ENCODE results near the gene OR10A3. TPM values are rescaled to one million over a fixed set of nuclear protein-coding genes. Genes with fewer than 3 reads are reported as not detected.

Gene OR10A3
- total RNA-seq, 6 experiments from 2014 or later = not detected

DNA sequence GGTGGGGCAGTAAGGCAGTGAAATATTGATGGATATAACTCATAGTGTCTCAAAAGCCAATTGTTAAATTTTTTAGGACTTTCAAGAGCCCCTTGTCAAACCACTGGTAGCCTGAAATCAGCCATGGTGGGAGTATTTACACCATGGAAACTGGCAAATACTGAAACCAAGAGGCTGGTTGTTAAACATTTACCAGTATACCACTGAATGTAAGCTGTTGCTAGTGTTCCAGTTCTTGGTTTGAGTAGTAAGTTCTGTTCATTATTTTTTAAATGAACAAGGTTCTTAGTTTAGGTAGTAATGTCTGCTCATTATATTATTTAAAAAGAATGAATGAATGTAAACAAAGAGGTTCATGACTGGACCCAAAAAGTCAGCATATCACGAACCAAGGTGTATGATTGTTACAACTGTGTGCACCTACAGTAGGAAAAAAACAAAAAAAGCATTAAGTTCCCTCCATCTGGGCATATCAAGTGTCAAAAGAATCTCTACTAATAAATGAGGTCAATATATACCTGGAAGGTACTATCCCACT is 41.1 kb upstream of the OR10A3 start:
- 76% methylated on average over 1 of the region's 1 CpG for WGBS (ENCODE audit: insufficient coverage, low coverage, low lambda C conversion rate, missing lambda C conversion rate)
- TF ChIP-seq, protein P1, sequence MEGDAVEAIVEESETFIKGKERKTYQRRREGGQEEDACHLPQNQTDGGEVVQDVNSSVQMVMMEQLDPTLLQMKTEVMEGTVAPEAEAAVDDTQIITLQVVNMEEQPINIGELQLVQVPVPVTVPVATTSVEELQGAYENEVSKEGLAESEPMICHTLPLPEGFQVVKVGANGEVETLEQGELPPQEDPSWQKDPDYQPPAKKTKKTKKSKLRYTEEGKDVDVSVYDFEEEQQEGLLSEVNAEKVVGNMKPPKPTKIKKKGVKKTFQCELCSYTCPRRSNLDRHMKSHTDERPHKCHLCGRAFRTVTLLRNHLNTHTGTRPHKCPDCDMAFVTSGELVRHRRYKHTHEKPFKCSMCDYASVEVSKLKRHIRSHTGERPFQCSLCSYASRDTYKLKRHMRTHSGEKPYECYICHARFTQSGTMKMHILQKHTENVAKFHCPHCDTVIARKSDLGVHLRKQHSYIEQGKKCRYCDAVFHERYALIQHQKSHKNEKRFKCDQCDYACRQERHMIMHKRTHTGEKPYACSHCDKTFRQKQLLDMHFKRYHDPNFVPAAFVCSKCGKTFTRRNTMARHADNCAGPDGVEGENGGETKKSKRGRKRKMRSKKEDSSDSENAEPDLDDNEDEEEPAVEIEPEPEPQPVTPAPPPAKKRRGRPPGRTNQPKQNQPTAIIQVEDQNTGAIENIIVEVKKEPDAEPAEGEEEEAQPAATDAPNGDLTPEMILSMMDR (IDR thresholded peaks at IDR 0.05) = no peak
- intact Hi-C loops (cut with DNase I) = loop anchor here in 1 of 2 donors (5.0 kb wide), 1 partner anchor 80 kb away; no protein-coding TSS in a partner anchor
- Histone ChIP-seq H3K27me3 (no peaks in the 10 kb centered on the region), H3K27ac (no peak overlapping the region), H3K9me3 (no peaks in the 10 kb centered on the region), H3K4me3 (no peak overlapping the region), H3K36me3 (no peaks in the 10 kb centered on the region), H3K4me1 (peaks cover 0 to 5% (median 0%) of the 10 kb centered on the region in 4 donors)
- ATAC-seq (no peak), DNase-seq (no peak)

DNA sequence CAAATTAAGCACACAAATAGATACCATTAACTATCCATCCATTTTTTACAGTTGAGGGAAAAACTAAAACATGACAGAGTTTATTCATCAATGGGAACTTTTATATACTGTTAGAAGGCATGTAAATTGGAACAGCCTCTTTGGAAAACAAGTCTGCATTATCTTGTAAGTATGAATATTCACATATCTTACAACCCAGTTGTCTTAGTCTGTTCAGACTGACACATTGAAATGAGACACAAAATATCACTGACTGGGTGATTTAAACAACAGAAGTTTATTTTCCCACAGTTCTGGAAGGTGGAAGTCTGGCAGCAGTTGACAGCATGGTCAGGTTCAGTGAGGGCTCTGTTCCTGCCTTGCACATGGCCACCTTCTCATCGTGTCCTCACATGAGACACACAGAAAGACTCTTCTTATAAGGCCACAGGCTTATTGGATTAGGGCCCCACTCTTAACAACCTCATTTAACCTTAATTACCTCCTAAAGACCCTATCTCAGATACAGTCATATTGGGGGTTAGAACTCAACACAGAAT is 40.2 kb upstream of the OR10A3 start:
- 57% methylated on average over 1 of the region's 1 CpG for WGBS (ENCODE audit: insufficient coverage, low coverage, low lambda C conversion rate, missing lambda C conversion rate)
- Histone ChIP-seq H3K4me1 (peaks cover 0 to 4% (median 0%) of the 10 kb centered on the region in 4 donors), H3K27ac (no peak overlapping the region), H3K4me3 (no peak overlapping the region), H3K36me3 (no peaks in the 10 kb centered on the region), H3K9me3 (no peaks in the 10 kb centered on the region), H3K27me3 (no peaks in the 10 kb centered on the region)
- intact Hi-C loops (cut with DNase I) = loop anchor here in 1 of 2 donors (5.0 kb wide), 1 partner anchor 79 kb away; no protein-coding TSS in a partner anchor
- ATAC-seq = no peak
- TF ChIP-seq, protein P1 (IDR thresholded peaks at IDR 0.05) = no peak
- TF ChIP-seq POLR2A (IDR thresholded peaks at IDR 0.05) = no peak
- no peak for DNase-seq

DNA sequence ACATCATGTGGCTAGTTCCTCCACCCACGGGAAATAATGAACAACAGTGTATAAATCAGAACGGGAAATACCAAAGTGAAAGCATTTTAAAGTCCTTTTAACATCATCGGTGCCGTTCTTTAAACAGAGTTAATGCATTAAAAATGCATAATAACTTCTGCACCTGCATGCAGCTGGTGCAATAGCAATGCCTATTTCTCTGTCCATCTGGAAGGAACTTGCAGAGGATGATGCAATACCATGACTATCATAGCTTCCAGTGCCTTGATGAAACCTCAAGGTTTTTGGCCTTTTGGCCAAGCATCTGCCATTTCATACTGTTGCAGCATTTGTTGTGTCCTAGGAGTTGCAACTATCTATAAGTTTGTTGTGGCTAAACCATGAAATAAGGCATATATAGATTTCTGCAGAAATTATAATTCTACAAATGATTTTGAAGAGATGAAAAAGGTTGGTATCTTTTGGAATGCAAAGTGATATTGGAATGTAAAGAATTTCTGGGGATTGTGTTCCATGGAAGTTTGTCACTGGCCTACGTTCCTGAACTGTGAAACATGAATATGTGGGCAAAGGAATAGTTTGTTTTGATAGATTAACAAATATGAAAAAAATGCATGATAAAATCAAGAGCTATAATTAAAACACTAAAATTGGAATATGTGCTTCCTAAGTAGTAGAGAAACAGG is 35.9 kb upstream of the OR10A3 start:
- TF ChIP-seq POLR2A (IDR thresholded peaks at IDR 0.05) = no peak
- TF ChIP-seq, protein P1 (IDR thresholded peaks at IDR 0.05) = no peak
- Histone ChIP-seq H3K36me3 (no peaks in the 10 kb centered on the region), H3K4me1 (no peaks in the 10 kb centered on the region), H3K27me3 (no peaks in the 10 kb centered on the region), H3K4me3 (no peak overlapping the region), H3K27ac (no peak overlapping the region), H3K9me3 (no peaks in the 10 kb centered on the region)
- 67% methylated on average over 5 of the region's 5 CpGs for WGBS (ENCODE audit: insufficient coverage, low coverage, low lambda C conversion rate, missing lambda C conversion rate)
- intact Hi-C loops (cut with DNase I) = no loop called here
- ATAC-seq = no peak
- no peak for DNase-seq

DNA sequence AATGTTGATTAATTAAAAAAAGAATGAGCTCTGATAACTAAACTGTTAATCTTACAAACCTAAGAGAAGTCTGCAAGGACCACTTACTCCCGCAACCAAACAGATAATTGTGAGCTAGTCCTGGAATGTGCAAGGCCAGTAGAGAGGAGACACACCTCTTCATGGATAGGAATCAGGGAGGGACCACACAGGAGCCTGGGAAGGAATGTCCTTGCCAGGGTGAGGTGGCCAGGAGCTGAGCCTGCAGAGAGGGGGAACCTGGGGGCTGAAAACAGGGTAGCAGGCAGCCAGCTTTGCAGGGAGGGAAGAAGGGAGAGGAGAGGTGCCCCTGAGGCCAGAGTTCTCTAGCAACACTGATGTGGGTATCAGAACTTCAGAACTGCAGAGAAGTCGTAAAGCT is 33.2 kb upstream of the OR10A3 start:
- no peak overlapping the region for H3K27ac ChIP-seq
- intact Hi-C loops (cut with DNase I) = no loop called here
- no peak for ATAC-seq
- 60% methylated on average over 2 of the region's 2 CpGs for WGBS (ENCODE audit: insufficient coverage, low coverage, low lambda C conversion rate, missing lambda C conversion rate)
- H3K4me1 ChIP-seq = no peaks in the 10 kb centered on the region
- H3K36me3 ChIP-seq = no peaks in the 10 kb centered on the region
- H3K27me3 ChIP-seq = no peaks in the 10 kb centered on the region
- no peak for DNase-seq
- TF ChIP-seq POLR2A (IDR thresholded peaks at IDR 0.05) = no peak
- TF ChIP-seq, protein P1 (IDR thresholded peaks at IDR 0.05) = no peak
- no peak overlapping the region for H3K4me3 ChIP-seq
- no peaks in the 10 kb centered on the region for H3K9me3 ChIP-seq

Data from right lobe of liver (tissue), 6 donors.